Ishikawa (cell line): ENCODE measurements around the gene RET.

Experiments
- EGR1 ChIP-seq: IDR thresholded peaks from 2 replicates; pipeline ENCODE4 v1.6.1; 2012
- MAX ChIP-seq: IDR thresholded peaks from 2 replicates; pipeline ENCODE4 v1.6.1; 2012
- TAF1 ChIP-seq: IDR thresholded peaks from 2 replicates; pipeline ENCODE4 v1.6.1; 2012; ENCODE audit warnings: low read depth, mild to moderate bottlenecking
- TEAD4 ChIP-seq: IDR thresholded peaks from 2 replicates; pipeline ENCODE4 v1.6.1; 2012
- TF ChIP-seq, protein P1 (sequence below): IDR thresholded peaks from 2 replicates; pipeline ENCODE4 v1.6.1; 2012; ENCODE audit warnings: low read depth, mild to moderate bottlenecking

GRCh38 chr10:43090664-43091063 is 13.8 kb downstream of the RET start:
- no peak for TF ChIP-seq TEAD4
- TF ChIP-seq MAX = no peak
- no peak for TF ChIP-seq TAF1
- no peak for TF ChIP-seq EGR1
- TF ChIP-seq, protein P1, sequence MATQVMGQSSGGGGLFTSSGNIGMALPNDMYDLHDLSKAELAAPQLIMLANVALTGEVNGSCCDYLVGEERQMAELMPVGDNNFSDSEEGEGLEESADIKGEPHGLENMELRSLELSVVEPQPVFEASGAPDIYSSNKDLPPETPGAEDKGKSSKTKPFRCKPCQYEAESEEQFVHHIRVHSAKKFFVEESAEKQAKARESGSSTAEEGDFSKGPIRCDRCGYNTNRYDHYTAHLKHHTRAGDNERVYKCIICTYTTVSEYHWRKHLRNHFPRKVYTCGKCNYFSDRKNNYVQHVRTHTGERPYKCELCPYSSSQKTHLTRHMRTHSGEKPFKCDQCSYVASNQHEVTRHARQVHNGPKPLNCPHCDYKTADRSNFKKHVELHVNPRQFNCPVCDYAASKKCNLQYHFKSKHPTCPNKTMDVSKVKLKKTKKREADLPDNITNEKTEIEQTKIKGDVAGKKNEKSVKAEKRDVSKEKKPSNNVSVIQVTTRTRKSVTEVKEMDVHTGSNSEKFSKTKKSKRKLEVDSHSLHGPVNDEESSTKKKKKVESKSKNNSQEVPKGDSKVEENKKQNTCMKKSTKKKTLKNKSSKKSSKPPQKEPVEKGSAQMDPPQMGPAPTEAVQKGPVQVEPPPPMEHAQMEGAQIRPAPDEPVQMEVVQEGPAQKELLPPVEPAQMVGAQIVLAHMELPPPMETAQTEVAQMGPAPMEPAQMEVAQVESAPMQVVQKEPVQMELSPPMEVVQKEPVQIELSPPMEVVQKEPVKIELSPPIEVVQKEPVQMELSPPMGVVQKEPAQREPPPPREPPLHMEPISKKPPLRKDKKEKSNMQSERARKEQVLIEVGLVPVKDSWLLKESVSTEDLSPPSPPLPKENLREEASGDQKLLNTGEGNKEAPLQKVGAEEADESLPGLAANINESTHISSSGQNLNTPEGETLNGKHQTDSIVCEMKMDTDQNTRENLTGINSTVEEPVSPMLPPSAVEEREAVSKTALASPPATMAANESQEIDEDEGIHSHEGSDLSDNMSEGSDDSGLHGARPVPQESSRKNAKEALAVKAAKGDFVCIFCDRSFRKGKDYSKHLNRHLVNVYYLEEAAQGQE = no peak
